GM12872 (cell line): ENCODE data around the gene LGALS7.

Experiments
- CTCF ChIP-seq: IDR thresholded peaks from 3 replicates; pipeline ENCODE4 v1.5.1; 2011; ENCODE audit warnings: low read depth, mild to moderate bottlenecking, low read length, moderate library complexity; ENCODE audit not compliant: insufficient read depth

LGALS7 gene

GRCh38 chr19:38721979-38722773 lies 51.1 kb downstream of the LGALS7 start:
- TF ChIP-seq CTCF = no peak

GRCh38 chr19:38721496-38721895 lies 51.8 kb downstream of the LGALS7 start:
- TF ChIP-seq CTCF = no peak
